OCI-LY1 (cell line): ENCODE data around the gene CFAP97D2.

Experiments
- H2AFZ ChIP-seq: fragments of 200-600 bp; sonication (generic), shearing (Covaris generic); 2 replicates; pipeline ENCODE4 v1.6.0; 2014; ENCODE audit warnings: antibody characterized with exemption, mild to moderate bottlenecking, low read length
- H3F3A ChIP-seq: fragments of 200-600 bp; sonication (generic), shearing (Covaris generic); 2 replicates; pipeline ENCODE4 v1.6.0; 2014; ENCODE audit warnings: mild to moderate bottlenecking, antibody characterized with exemption, low read length, moderate library complexity; ENCODE audit not compliant: insufficient read depth
- H3K27ac ChIP-seq: fragments of 200-600 bp; sonication (generic); 2 replicates; pipeline ENCODE4 v1.5.1; 2014; ENCODE audit warnings: low read length, mixed run types, mild to moderate bottlenecking, low read depth; ENCODE audit not compliant: poor library complexity, severe bottlenecking
- H3K27me3 ChIP-seq: fragments of 200-600 bp; sonication (generic); 2 replicates; pipeline ENCODE4 v1.6.0; 2014; ENCODE audit warnings: antibody characterized with exemption, mild to moderate bottlenecking, low read length, moderate library complexity; ENCODE audit not compliant: insufficient read depth
- H3K36me3 ChIP-seq: fragments of 200-600 bp; sonication (generic); 2 replicates; pipeline ENCODE4 v1.6.1; 2014; ENCODE audit warnings: mild to moderate bottlenecking, antibody characterized with exemption, low read length, moderate library complexity, mixed read lengths; ENCODE audit not compliant: insufficient read depth
- H3K4me1 ChIP-seq: fragments of 200-600 bp; sonication (generic); 2 replicates; pipeline ENCODE4 v1.5.1; 2014; ENCODE audit warnings: mild to moderate bottlenecking, low read length, moderate library complexity; ENCODE audit not compliant: insufficient read depth, severe bottlenecking
- H3K4me2 ChIP-seq: fragments of 200-600 bp; sonication (generic), shearing (Covaris generic); 2 replicates; pipeline ENCODE4 v1.6.1; 2014; ENCODE audit warnings: low read length
- H3K4me3 ChIP-seq: fragments of 200-600 bp; sonication (generic); 2 replicates; pipeline ENCODE4 v1.5.1; 2014; ENCODE audit warnings: low read length, low read depth, mild to moderate bottlenecking, mixed read lengths; ENCODE audit not compliant: poor library complexity, severe bottlenecking
- H3K79me2 ChIP-seq: fragments of 200-600 bp; shearing (Covaris generic); 2 replicates; pipeline ENCODE4 v1.6.1; 2016; ENCODE audit warnings: mixed run types, low read length, mixed read lengths; ENCODE audit not compliant: insufficient read depth
- H3K9ac ChIP-seq: fragments of 200-600 bp; sonication (generic), shearing (Covaris generic); 2 replicates; pipeline ENCODE4 v1.6.1; 2014; ENCODE audit warnings: mild to moderate bottlenecking, low read length, mixed read lengths
- H3K9me2 ChIP-seq: fragments of 200-600 bp; sonication (generic), shearing (Covaris generic); 2 replicates; pipeline ENCODE4 v1.6.1; 2014; ENCODE audit warnings: low read depth, mild to moderate bottlenecking, low read length, mixed read lengths
- H3K9me3 ChIP-seq: fragments of 200-600 bp; shearing (Covaris generic); 2 replicates; pipeline ENCODE4 v1.6.1; 2014; ENCODE audit warnings: low read length, mixed read lengths
- H4K20me1 ChIP-seq: fragments of 200-600 bp; sonication (generic), shearing (Covaris generic); 2 replicates; pipeline ENCODE4 v1.6.0; 2016; ENCODE audit warnings: mild to moderate bottlenecking, low read length; ENCODE audit not compliant: insufficient read depth
- CTCF ChIP-seq: fragments of 200-600 bp; sonication (generic), shearing (Covaris generic); IDR thresholded peaks from 2 replicates; pipeline ENCODE4 v1.5.1; 2017; ENCODE audit warnings: mild to moderate bottlenecking, antibody characterized with exemption, low read length, moderate library complexity, mixed read lengths
- EZH2 ChIP-seq: fragments of 200-600 bp; sonication (generic), shearing (Covaris generic); IDR thresholded peaks from 2 replicates; pipeline ENCODE4 v1.8.0; 2017; ENCODE audit warnings: borderline replicate concordance, mixed run types, mild to moderate bottlenecking, antibody characterized with exemption, low read length, moderate library complexity, mixed read lengths

The CFAP97D2 gene

GRCh38 chr13:114202581-114202980 lies 23.5 kb downstream of the CFAP97D2 start:
- Histone ChIP-seq H3K9ac (no peak overlapping the region), H3K4me2 (no peak overlapping the region), H3K79me2 (no peaks in the 10 kb centered on the region), H2AFZ (no peak overlapping the region), H3K27ac (no peak overlapping the region), H3K36me3 (no peaks in the 10 kb centered on the region; the same call in 1 of the 2 replicates), H3K4me1 (no peaks in the 10 kb centered on the region), H3K9me2 (no peaks in the 10 kb centered on the region), H3K4me3 (no peak overlapping the region), H3K9me3 (0 out of 2 replicates have a peak, but pooled peaks cover 2% of the 10 kb centered on the region), H3F3A (no peaks in the 10 kb centered on the region), H3K27me3 (peaks cover 5% of the 10 kb centered on the region; the same call in 1 of the 2 replicates), H4K20me1 (no peaks in the 10 kb centered on the region)
- TF ChIP-seq EZH2 = no peak
- no peak for TF ChIP-seq CTCF

GRCh38 chr13:114203536-114203935 lies 24.5 kb downstream of the CFAP97D2 start:
- TF ChIP-seq CTCF (no peak), EZH2 (no peak)
- Histone ChIP-seq H3K4me1 (no peaks in the 10 kb centered on the region), H3K27ac (no peak overlapping the region), H3K4me2 (no peak overlapping the region), H3K9ac (no peak overlapping the region), H3F3A (no peaks in the 10 kb centered on the region), H3K4me3 (no peak overlapping the region), H3K79me2 (no peaks in the 10 kb centered on the region), H2AFZ (no peak overlapping the region), H4K20me1 (no peaks in the 10 kb centered on the region), H3K9me3 (0 out of 2 replicates have a peak, but pooled peaks cover 2% of the 10 kb centered on the region), H3K36me3 (no peaks in the 10 kb centered on the region; the same call in 1 of the 2 replicates), H3K9me2 (no peaks in the 10 kb centered on the region), H3K27me3 (peaks cover 5% of the 10 kb centered on the region; the same call in 1 of the 2 replicates)

- H3K27ac ChIP-seq = no peak overlapping the region
- no peaks in the 10 kb centered on the region for H3K79me2 ChIP-seq
- peaks cover 5% of the 10 kb centered on the region; the same call in 1 of the 2 replicates for H3K27me3 ChIP-seq
- no peak overlapping the region for H3K9ac ChIP-seq
- no peaks in the 10 kb centered on the region for H3F3A ChIP-seq
- no peaks in the 10 kb centered on the region for H3K9me2 ChIP-seq
- H2AFZ ChIP-seq = no peak overlapping the region
- no peak for TF ChIP-seq EZH2
- no peak for TF ChIP-seq CTCF
- no peaks in the 10 kb centered on the region; the same call in 1 of the 2 replicates for H3K36me3 ChIP-seq
- H3K4me1 ChIP-seq = no peaks in the 10 kb centered on the region
- no peak overlapping the region for H3K4me2 ChIP-seq
- 0 out of 2 replicates have a peak, but pooled peaks cover 2% of the 10 kb centered on the region for H3K9me3 ChIP-seq
- H3K4me3 ChIP-seq = no peak overlapping the region
- H4K20me1 ChIP-seq = no peaks in the 10 kb centered on the region
These were observed 25.8 kb downstream of the CFAP97D2 start for GRCh38 chr13:114204894-114205293.
